ENCODE results near the gene PPP1R3F.

DNA sequence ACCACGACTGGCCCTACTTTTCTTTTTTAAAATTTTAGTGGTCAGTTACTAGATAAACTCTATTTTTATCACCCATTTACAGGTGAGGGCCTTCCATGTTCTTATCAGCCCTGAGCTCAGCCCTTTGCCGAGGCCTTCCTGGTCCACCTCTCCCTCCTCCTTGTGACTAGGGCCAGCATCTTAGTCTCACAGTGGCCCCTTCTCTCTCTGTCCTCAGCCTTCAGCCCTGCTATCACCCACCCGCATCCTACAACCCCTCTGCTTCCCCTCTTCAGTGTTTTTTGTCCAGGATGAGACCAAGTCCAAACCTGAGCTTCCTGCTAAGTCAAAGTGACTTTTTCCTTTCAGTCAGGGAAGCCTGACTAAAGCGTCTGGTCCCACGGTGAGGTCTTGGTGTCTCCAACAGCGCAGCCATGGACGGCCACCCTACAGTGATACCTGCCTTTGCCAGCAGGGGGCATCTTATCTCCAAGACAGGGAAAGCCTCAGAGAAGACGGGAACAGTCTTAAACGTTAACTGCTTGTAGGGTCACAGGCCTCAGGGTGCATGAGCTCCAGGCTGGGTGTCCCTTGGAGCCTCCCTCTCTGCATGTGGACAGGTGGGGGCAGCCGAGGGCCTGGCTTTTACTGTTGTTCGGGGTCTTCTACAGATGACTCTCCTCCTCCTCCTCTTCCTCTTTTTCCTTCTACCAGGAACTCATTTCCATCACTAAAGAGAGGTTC is 22.2 kb downstream of the PPP1R3F start:
- TF ChIP-seq CTCF (IDR thresholded peaks at IDR 0.05; ENCODE audit: low read length) (peak; percentile 61), EZH2 (IDR thresholded peaks at IDR 0.05; ENCODE audit: borderline replicate concordance, low read length) (no peak)
